ENCODE results near the gene OPRPN.

DNA sequence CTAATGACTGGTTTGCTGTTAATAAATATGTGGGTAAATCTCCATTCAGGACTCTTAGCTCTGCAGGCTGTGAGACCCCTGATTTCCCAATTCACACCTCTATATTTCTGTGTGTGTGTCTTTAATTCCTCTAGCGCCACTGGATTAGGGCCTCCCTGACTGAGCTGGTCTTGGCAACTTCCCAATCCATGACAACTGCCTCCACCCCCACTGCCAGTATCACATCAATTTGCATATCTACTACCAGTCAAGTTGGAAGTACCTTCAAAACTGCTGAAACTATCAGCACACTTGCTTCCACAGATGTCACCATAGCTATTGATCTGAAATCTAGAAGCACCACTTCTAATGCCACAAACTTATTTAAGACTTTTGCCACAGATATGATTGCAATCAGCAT lies 27.6 kb downstream of the OPRPN start:
- TF ChIP-seq, protein P1, sequence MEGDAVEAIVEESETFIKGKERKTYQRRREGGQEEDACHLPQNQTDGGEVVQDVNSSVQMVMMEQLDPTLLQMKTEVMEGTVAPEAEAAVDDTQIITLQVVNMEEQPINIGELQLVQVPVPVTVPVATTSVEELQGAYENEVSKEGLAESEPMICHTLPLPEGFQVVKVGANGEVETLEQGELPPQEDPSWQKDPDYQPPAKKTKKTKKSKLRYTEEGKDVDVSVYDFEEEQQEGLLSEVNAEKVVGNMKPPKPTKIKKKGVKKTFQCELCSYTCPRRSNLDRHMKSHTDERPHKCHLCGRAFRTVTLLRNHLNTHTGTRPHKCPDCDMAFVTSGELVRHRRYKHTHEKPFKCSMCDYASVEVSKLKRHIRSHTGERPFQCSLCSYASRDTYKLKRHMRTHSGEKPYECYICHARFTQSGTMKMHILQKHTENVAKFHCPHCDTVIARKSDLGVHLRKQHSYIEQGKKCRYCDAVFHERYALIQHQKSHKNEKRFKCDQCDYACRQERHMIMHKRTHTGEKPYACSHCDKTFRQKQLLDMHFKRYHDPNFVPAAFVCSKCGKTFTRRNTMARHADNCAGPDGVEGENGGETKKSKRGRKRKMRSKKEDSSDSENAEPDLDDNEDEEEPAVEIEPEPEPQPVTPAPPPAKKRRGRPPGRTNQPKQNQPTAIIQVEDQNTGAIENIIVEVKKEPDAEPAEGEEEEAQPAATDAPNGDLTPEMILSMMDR (optimal IDR thresholded peaks at IDR 0.05 in 1 of 3, IDR thresholded peaks at IDR 0.05 in 1 of 3, conservative IDR thresholded peaks at IDR 0.05 in 1 of 3; ENCODE audit: extremely low read depth in 1 of 3, insufficient read depth in 2 of 3, low read length in 3 of 3) = no peak
- TF ChIP-seq EZH2 (IDR thresholded peaks at IDR 0.05; ENCODE audit: low read length) = no peak
